K562 (cell line): Measurements from ENCODE around the gene PDHX. TPM values are rescaled to one million over a fixed set of nuclear protein-coding genes. Genes with fewer than 3 reads are reported as not detected.

Source experiments
- BRD4 ChIP-seq: fragments of 200-600 bp; sonication (generic); IDR thresholded peaks from 2 replicates; pipeline ENCODE4 v1.6.1; 2017; ENCODE audit warnings: inconsistent platforms
- CBFB ChIP-seq: sonication (generic); formaldehyde crosslinking; IDR thresholded peaks from 2 replicates; pipeline ENCODE4 v1.4.0; 2020; ENCODE audit warnings: mild to moderate bottlenecking, missing genetic modification reagents
- CHCHD3 ChIP-seq: fragments of 250-450 bp; sonication (Bioruptor Pico); IDR thresholded peaks from 2 replicates; pipeline ENCODE4 v2.1.2; 2022; ENCODE audit warnings: mild to moderate bottlenecking
- CUX1 ChIP-seq: fragments of 200-800 bp; sonication (Bioruptor generic); IDR thresholded peaks from 2 replicates; pipeline ENCODE4 v1.6.1; 2016; ENCODE audit warnings: missing genetic modification characterization, missing compliant biosample characterization
- E2F5 ChIP-seq: sonication (generic); formaldehyde crosslinking; IDR thresholded peaks from 2 replicates; pipeline ENCODE4 v1.8.0; 2022; ENCODE audit warnings: mild to moderate bottlenecking, missing genetic modification reagents
- ELK3 ChIP-seq: fragments of 450-650 bp; formaldehyde crosslinking; IDR thresholded peaks from 2 replicates; pipeline ENCODE4 v1.4.0; 2020; ENCODE audit warnings: mild to moderate bottlenecking
- ESRRB ChIP-seq: fragments of 250-450 bp; sonication (Bioruptor Pico); IDR thresholded peaks from 2 replicates; pipeline ENCODE4 v1.5.0; 2020; ENCODE audit warnings: mild to moderate bottlenecking, moderate library complexity, borderline replicate concordance
- FOXJ3 ChIP-seq: sonication (generic); formaldehyde crosslinking; IDR thresholded peaks from 2 replicates; pipeline ENCODE4 v1.4.0; 2020; ENCODE audit warnings: mild to moderate bottlenecking, missing genetic modification reagents
- FUS ChIP-seq: fragments of 200-400 bp; formaldehyde crosslinking; optimal IDR thresholded peaks from 2 replicates; pipeline ENCODE3; 2017; ENCODE audit warnings: low read depth, low read length
- HMG20B ChIP-seq: fragments of 250-450 bp; sonication (Bioruptor Pico); IDR thresholded peaks from 2 replicates; pipeline ENCODE4 v1.5.0; 2021; ENCODE audit warnings: mild to moderate bottlenecking
- SNRNP70 ChIP-seq: fragments of 200-400 bp; formaldehyde crosslinking; optimal IDR thresholded peaks from 2 replicates; pipeline ENCODE3; 2017; ENCODE audit warnings: low read depth, low read length
- STAT5B ChIP-seq: fragments of 250-450 bp; sonication (Bioruptor Pico); IDR thresholded peaks from 2 replicates; pipeline ENCODE4 v1.8.0; 2021; ENCODE audit warnings: mild to moderate bottlenecking, inconsistent platforms
- TCFL5 ChIP-seq: fragments of 250-450 bp; sonication (Bioruptor Pico); conservative IDR thresholded peaks from 2 replicates; pipeline ENCODE4 v1.6.1; 2021; ENCODE audit warnings: mild to moderate bottlenecking, moderate library complexity, matching md5 sums
- THAP12 ChIP-seq: fragments of 250-450 bp; sonication (Bioruptor Pico); IDR thresholded peaks from 2 replicates; pipeline ENCODE4 v1.9.0; 2021; ENCODE audit warnings: mild to moderate bottlenecking, inconsistent platforms
- USF1 ChIP-seq: sonication (generic); formaldehyde crosslinking; IDR thresholded peaks from 2 replicates; pipeline ENCODE4 v1.9.0; 2022; ENCODE audit warnings: mild to moderate bottlenecking, missing genetic modification reagents
- ZNF140 ChIP-seq: fragments of 250-450 bp; sonication (Bioruptor Pico); IDR thresholded peaks from 2 replicates; pipeline ENCODE4 v1.8.0; 2021; ENCODE audit warnings: moderate library complexity, mild to moderate bottlenecking, inconsistent platforms
- ZNF232 ChIP-seq: sonication (generic); formaldehyde crosslinking; IDR thresholded peaks from 2 replicates; pipeline ENCODE4 v1.8.0; 2022; ENCODE audit warnings: mild to moderate bottlenecking, missing genetic modification reagents
- ZNF263 ChIP-seq: sonication (generic); formaldehyde crosslinking; IDR thresholded peaks from 2 replicates; pipeline ENCODE4 v1.8.0; 2022; ENCODE audit warnings: mild to moderate bottlenecking, missing genetic modification reagents, borderline replicate concordance
- ZNF717 ChIP-seq: fragments of 250-450 bp; sonication (Bioruptor Pico); IDR thresholded peaks from 2 replicates; pipeline ENCODE4 v1.5.0; 2021
- polyA plus RNA-seq, 8 experiments: library from polyadenylated mRNA; depleted of rRNA in 4 of 8; stranded (reverse) in 5 of 8; unstranded in 3 of 8; fragments of >200 nt; fragmentation: Nextera tagmentation in 2 of 8; fragmentation: Illumina TruSeq in 1 of 8; extraction: Ambion mirVana in 2 of 8; extraction: Trizol in 1 of 8; gene quantifications; 2 replicates each; pipeline versions ENCODE4 v1.2.1 to v1.2.3, GENCODE V29; 2011 to 2014; ENCODE audit warnings: inconsistent platforms in 1 of 8, missing spikeins in 1 of 8
- total RNA-seq, 7 experiments: library from RNA; depleted of rRNA in 6 of 7; stranded (reverse); fragments of >200 nt in 6 of 7; fragmentation: Illumina TruSeq in 2 of 7; extraction: Trizol in 2 of 7; gene quantifications; 2 replicates each; pipeline versions ENCODE4 v1.2.1 to v1.2.3, GENCODE V29; 2011 to 2021; ENCODE audit warnings: low replicate concordance in 1 of 7

PDHX gene
- total and polyA plus RNA-seq, 9 of the 15 experiments (the other 6 are each of a cell fraction or from before 2014, with no cell fraction given): 20.8 to 43.5 (median 31.2) TPM

GRCh38 chr11:35040221-35040942, 124.0 kb downstream of the PDHX start (continued):
- no peak for TF ChIP-seq CUX1 (CRISPR knock-in tag)
- no peak for TF ChIP-seq ZNF717
- TF ChIP-seq STAT5B (CRISPR knock-in tag): no peak
- TF ChIP-seq ZNF263 (CRISPR knock-in tag): no peak
- TF ChIP-seq ELK3 (CRISPR knock-in tag): no peak
- TF ChIP-seq CBFB (CRISPR knock-in tag): no peak
- no peak for TF ChIP-seq CHCHD3 (CRISPR knock-in tag)
- no peak for TF ChIP-seq ZNF140 (CRISPR knock-in tag)
- no peak for TF ChIP-seq ESRRB (CRISPR knock-in tag)
- no peak for TF ChIP-seq E2F5
- TF ChIP-seq FOXJ3 (CRISPR knock-in tag): no peak
- TF ChIP-seq FUS: no peak
- TF ChIP-seq USF1: no peak
- TF ChIP-seq HMG20B (CRISPR knock-in tag): no peak
- TF ChIP-seq SNRNP70: no peak
- no peak for TF ChIP-seq ZNF232
- TF ChIP-seq BRD4: no peak
- no peak for TF ChIP-seq THAP12 (CRISPR knock-in tag)
- no peak for TF ChIP-seq TCFL5 (CRISPR knock-in tag)
